ENCODE results near the gene ARHGEF19. TPM values are rescaled to one million over a fixed set of nuclear protein-coding genes. Genes with fewer than 3 reads are reported as not detected.
"Not testable (repeated sequence)": the region's sequence is repeated elsewhere in the genome, so short reads cannot be mapped to it uniquely, and the experiment has no call there.

The ARHGEF19 gene
- total RNA-seq, 1 donor from 2014 or later = 19.4 TPM

DNA sequence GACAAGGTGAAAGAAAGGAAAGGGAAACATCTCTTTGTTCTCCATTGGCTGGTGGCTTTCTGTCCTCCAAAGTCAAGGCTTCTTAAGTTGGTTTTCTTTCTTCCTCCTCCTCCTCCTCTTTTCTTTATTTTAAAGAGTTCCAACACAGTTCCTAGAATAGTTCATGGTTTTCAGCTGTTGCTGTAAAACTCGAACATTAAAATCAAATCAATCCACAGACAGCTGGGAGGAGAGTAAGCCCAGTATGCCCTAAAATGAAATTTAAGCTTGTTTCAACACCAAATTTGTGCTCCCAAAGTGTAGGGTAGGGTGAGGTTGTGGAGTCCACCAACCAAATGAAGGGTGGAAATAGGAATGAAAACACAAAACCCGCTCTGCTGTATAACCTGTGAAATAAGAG is 35.0 kb upstream of the ARHGEF19 start:
- Histone ChIP-seq H3K4me3 (no peak overlapping the region), H3K27me3 (no peaks in the 10 kb centered on the region), H3K36me3 (peaks cover 0 to 17% of the 10 kb centered on the region in 2 donors), H3K9me3 (no peaks in the 10 kb centered on the region), H3K27ac (peak overlapping the region; percentile 87), H3K4me1 (peaks cover 57% of the 10 kb centered on the region)
- DNase-seq (ENCODE audit: extremely low spot score in 2 of 2) = no peak
- intact Hi-C loops (cut with DNase I) = loop anchor here (5.0 kb wide), 2 partner anchors 65 to 170 kb away; no protein-coding TSS in a partner anchor
- TF ChIP-seq POLR2AphosphoS5 (IDR thresholded peaks at IDR 0.05; ENCODE audit: insufficient read depth in 1 of 2, low read depth in 1 of 2) (no peak), POLR2A (IDR thresholded peaks at IDR 0.05) (no peak)
- TF ChIP-seq, protein P1, sequence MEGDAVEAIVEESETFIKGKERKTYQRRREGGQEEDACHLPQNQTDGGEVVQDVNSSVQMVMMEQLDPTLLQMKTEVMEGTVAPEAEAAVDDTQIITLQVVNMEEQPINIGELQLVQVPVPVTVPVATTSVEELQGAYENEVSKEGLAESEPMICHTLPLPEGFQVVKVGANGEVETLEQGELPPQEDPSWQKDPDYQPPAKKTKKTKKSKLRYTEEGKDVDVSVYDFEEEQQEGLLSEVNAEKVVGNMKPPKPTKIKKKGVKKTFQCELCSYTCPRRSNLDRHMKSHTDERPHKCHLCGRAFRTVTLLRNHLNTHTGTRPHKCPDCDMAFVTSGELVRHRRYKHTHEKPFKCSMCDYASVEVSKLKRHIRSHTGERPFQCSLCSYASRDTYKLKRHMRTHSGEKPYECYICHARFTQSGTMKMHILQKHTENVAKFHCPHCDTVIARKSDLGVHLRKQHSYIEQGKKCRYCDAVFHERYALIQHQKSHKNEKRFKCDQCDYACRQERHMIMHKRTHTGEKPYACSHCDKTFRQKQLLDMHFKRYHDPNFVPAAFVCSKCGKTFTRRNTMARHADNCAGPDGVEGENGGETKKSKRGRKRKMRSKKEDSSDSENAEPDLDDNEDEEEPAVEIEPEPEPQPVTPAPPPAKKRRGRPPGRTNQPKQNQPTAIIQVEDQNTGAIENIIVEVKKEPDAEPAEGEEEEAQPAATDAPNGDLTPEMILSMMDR (IDR thresholded peaks at IDR 0.05) = no peak

DNA sequence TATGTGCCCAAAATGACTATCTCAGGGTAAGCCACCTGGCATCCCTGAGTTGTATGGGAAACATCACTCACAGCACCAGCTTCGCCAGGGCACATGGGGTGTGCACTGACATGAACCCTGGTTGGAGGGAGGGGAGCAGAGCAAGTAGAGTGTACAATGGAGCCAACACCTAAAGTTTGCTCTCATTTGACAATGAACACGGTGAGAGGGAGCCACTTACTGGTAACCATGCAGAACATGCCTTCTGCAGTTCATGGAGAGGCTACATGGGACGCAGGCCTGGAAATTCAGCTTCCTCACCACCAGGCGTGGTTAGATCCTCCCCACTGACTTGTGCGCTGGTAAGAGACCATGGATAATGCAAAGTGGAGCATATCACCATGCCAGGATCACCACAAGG is 34.5 kb upstream of the ARHGEF19 start:
- intact Hi-C loops (cut with DNase I) = loop anchor here (5.0 kb wide), 2 partner anchors 65 to 170 kb away; no protein-coding TSS in a partner anchor
- TF ChIP-seq, protein P1 (IDR thresholded peaks at IDR 0.05) = no peak
- TF ChIP-seq POLR2A (IDR thresholded peaks at IDR 0.05) = no peak
- no peak for TF ChIP-seq POLR2AphosphoS5 (IDR thresholded peaks at IDR 0.05; ENCODE audit: insufficient read depth in 1 of 2, low read depth in 1 of 2)
- Histone ChIP-seq H3K9me3 (no peaks in the 10 kb centered on the region), H3K27ac (peak overlapping the region; percentile 87), H3K36me3 (peaks cover 0 to 12% of the 10 kb centered on the region in 2 donors), H3K27me3 (no peaks in the 10 kb centered on the region), H3K4me1 (peaks cover 57% of the 10 kb centered on the region), H3K4me3 (no peak overlapping the region)
- DNase-seq (ENCODE audit: extremely low spot score in 2 of 2) = no peak

DNA sequence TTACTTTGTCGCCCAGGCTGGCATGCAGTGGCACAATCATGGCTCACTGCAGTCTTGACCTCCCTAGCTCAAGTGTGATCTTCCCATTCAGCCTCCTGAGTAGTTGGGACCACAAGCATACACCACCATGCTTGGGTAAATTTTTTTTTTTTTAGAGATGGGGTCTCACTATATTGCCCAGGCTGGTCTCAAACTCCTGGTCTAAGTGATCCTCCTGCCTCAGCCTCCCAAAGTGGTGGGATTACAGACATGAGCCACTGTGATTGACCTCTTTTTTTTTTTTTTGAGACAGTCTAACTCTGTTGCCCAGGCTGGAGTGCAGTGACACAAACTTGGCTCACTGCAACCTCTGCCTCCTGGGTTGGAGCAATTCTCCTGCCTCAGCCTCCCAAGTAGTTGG is 33.8 kb upstream of the ARHGEF19 start:
- peak overlapping the region; percentile 87 for H3K27ac ChIP-seq
- H3K4me1 ChIP-seq = peaks cover 55% of the 10 kb centered on the region
- not testable (repeated sequence) for H3K4me3 ChIP-seq; DNase-seq (ENCODE audit: extremely low spot score in 2 of 2); H3K36me3 ChIP-seq; H3K9me3 ChIP-seq; H3K27me3 ChIP-seq
- intact Hi-C loops (cut with DNase I) = loop anchor here (5.0 kb wide), 2 partner anchors 64 to 169 kb away; no protein-coding TSS in a partner anchor

DNA sequence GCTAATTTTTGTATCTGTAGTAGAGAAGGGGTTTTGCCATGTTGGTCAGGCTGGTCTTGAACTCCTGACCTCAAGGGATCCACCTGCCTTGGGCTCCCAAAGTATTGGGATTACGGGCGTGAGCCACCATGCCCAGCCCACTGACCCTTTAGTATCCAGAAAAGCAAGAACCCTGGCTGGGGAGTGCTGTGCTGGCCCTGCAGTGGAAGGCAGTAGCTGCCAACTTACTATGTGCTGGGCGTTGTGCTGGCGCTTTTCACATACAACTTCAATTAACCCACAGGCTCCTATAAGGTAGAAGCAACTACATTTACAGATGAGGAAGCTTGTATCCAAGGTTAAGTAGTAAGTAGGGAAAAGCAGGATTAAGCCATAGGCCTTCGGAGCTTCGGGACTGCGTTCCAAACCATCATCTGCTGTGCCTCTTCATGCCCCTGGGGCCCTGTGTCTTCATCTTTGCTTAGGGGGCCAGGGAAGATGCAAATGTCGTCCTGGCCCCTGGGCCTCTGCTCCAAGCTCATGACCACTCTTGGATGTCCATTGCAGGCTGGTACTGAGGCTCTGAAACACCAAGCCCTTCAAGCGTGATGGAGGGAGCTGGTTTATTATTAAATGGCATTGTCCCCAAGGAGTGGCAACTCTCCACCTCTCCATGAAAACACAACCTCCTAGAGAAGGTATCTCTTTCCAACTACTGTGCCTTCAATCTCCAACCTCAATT is 33.2 kb upstream of the ARHGEF19 start:
- intact Hi-C loops (cut with DNase I) = loop anchor here (5.0 kb wide), 2 partner anchors 63 to 168 kb away; no protein-coding TSS in a partner anchor
- H3K36me3 ChIP-seq = no peaks in the 10 kb centered on the region
- H3K4me1 ChIP-seq = peaks cover 49% of the 10 kb centered on the region
- TF ChIP-seq POLR2A (IDR thresholded peaks at IDR 0.05) (no peak), POLR2AphosphoS5 (IDR thresholded peaks at IDR 0.05; ENCODE audit: insufficient read depth in 1 of 2, low read depth in 1 of 2) (peak in 1 of 2 donors; percentile 14)
- TF ChIP-seq, protein P1 (IDR thresholded peaks at IDR 0.05) = no peak
- H3K9me3 ChIP-seq = no peaks in the 10 kb centered on the region
- peak overlapping the region; percentile 69 for H3K27ac ChIP-seq
- H3K4me3 ChIP-seq = no peak overlapping the region
- H3K27me3 ChIP-seq = no peaks in the 10 kb centered on the region
- no peak for DNase-seq (ENCODE audit: extremely low spot score in 2 of 2)

DNA sequence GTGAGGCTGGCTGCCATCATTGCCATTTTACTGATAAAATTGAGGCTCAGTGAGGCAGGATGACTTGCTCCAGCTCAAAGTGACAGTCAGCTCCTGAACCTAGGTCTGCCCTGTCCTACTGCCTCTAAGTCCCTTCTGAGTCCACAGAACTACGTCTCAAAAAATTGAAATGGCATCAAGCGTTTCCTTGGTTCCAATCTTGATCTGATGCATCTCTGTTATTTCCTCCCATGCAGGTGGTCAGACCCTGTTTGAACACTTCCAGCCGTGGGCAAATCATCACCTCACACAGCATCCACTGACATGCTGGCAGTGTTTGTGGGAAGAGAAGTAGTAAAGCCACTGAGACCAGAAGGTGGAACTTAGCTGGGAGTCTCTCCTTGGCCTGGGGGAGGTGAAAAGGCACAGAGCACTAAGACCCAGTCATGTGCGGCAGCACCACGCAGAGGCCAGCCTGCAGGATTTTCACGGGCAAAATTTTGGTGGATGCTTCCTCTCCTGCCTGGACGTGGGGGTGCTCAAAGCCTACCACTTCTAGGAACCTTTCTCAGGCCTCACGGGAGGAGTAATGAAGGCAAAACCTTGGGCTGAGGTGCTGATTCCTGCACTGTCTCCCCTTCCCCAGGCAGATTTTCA is 32.3 kb upstream of the ARHGEF19 start:
- peak overlapping the region; percentile 69 for H3K27ac ChIP-seq
- H3K4me1 ChIP-seq = peaks cover 41% of the 10 kb centered on the region

More for the DNA sequence above, 32.3 kb upstream of the ARHGEF19 start:
- H3K27me3 ChIP-seq = no peaks in the 10 kb centered on the region
- no peaks in the 10 kb centered on the region for H3K9me3 ChIP-seq
- H3K4me3 ChIP-seq = no peak overlapping the region
- intact Hi-C loops (cut with DNase I) = loop anchor here (5.0 kb wide), 2 partner anchors 62 to 167 kb away; no protein-coding TSS in a partner anchor
- DNase-seq (ENCODE audit: extremely low spot score in 2 of 2) = no peak
- TF ChIP-seq, protein P1 (IDR thresholded peaks at IDR 0.05) = peak in 1 of 3 experiments; percentile 9
- TF ChIP-seq POLR2A (IDR thresholded peaks at IDR 0.05) = no peak
- TF ChIP-seq POLR2AphosphoS5 (IDR thresholded peaks at IDR 0.05; ENCODE audit: insufficient read depth in 1 of 2, low read depth in 1 of 2) = no peak
- H3K36me3 ChIP-seq = no peaks in the 10 kb centered on the region

All from vagina (tissue), 2 donors.